DND-41 (cell line): ENCODE measurements around the gene CHMP2A.

Experiments used
- ATAC-seq: fragments of 200-7000 bp; cut with Tn5 transposase; 3 replicates; pipeline ENCODE4 v1.9.1; 2021; ENCODE audit warnings: low read depth; ENCODE audit not compliant: insufficient read depth
- DNase-seq: peaks from one replicate; pipeline ENCODE4 v3.0.0-alpha.2; 2020
- H2AFZ ChIP-seq: 2 replicates; pipeline ENCODE4 v1.6.0; 2012; ENCODE audit warnings: low read depth, low read length
- H3K27ac ChIP-seq: 2 replicates; pipeline ENCODE4 v1.5.1; 2012; ENCODE audit warnings: low read length, inconsistent platforms
- H3K27me3 ChIP-seq: fragments of 200-600 bp; sonication (generic); 2 replicates; pipeline ENCODE4 v1.6.0; 2012; ENCODE audit warnings: low read length, mild to moderate bottlenecking, inconsistent platforms; ENCODE audit not compliant: insufficient read depth, poor library complexity
- H3K36me3 ChIP-seq: 2 replicates; pipeline ENCODE4 v1.5.1; 2012; ENCODE audit warnings: low read length, inconsistent platforms; ENCODE audit not compliant: insufficient read depth
- H3K4me1 ChIP-seq: 2 replicates; pipeline ENCODE4 v1.5.1; 2012; ENCODE audit warnings: mild to moderate bottlenecking, low read length; ENCODE audit not compliant: insufficient read depth
- H3K4me2 ChIP-seq: 2 replicates; pipeline ENCODE4 v1.6.0; 2012; ENCODE audit warnings: mild to moderate bottlenecking, moderate library complexity, low read length, inconsistent platforms; ENCODE audit not compliant: insufficient read depth
- H3K4me3 ChIP-seq, 2 experiments: fragments of 200-600 bp in 1 of 2; shearing (Covaris generic) in 1 of 2; 2 replicates each; pipeline ENCODE4 v1.5.1; 2012 to 2016; ENCODE audit warnings: inconsistent platforms in 2 of 2, low read length in 2 of 2, mild to moderate bottlenecking in 2 of 2, low read depth in 1 of 2, moderate library complexity in 1 of 2
- H3K79me2 ChIP-seq: 2 replicates; pipeline ENCODE4 v1.6.0; 2012; ENCODE audit warnings: low read length, inconsistent platforms; ENCODE audit not compliant: insufficient read depth
- H3K9ac ChIP-seq: 2 replicates; pipeline ENCODE4 v1.6.0; 2012; ENCODE audit warnings: low read depth, mild to moderate bottlenecking, inconsistent platforms, low read length, moderate library complexity
- H3K9me3 ChIP-seq: 2 replicates; pipeline ENCODE4 v1.5.1; 2012; ENCODE audit warnings: low read length, moderate library complexity, mild to moderate bottlenecking, inconsistent platforms; ENCODE audit not compliant: insufficient read depth, severe bottlenecking
- H4K20me1 ChIP-seq: 2 replicates; pipeline ENCODE4 v1.6.0; 2012; ENCODE audit warnings: low read length; ENCODE audit not compliant: insufficient read depth
- CTCF ChIP-seq: IDR thresholded peaks from 2 replicates; pipeline ENCODE4 v1.5.1; 2012; ENCODE audit warnings: borderline replicate concordance, low read length, moderate library complexity, mild to moderate bottlenecking; ENCODE audit not compliant: poor library complexity, severe bottlenecking; ENCODE audit errors: extremely low read depth
- EZH2 ChIP-seq: IDR thresholded peaks from 3 replicates; pipeline ENCODE4 v1.6.1; 2012; ENCODE audit warnings: borderline replicate concordance, low read depth, mild to moderate bottlenecking, moderate library complexity, low read length, inconsistent platforms; ENCODE audit not compliant: severe bottlenecking

CHMP2A gene

GRCh38 chr19:58515259-58515658 is 39.6 kb downstream of the CHMP2A start:
- Histone ChIP-seq H2AFZ (no peak overlapping the region), H4K20me1 (peaks cover 21% of the 10 kb centered on the region), H3K36me3 (peaks cover 29% of the 10 kb centered on the region), H3K4me2 (peak overlapping the region; percentile 98), H3K9ac (peak overlapping the region; percentile 79), H3K9me3 (no peaks in the 10 kb centered on the region), H3K79me2 (peaks cover 58% of the 10 kb centered on the region), H3K4me3 (0 out of 4 replicates have a peak overlapping the region, but pooled peaks of 1 of the 2 experiments have one; percentile 39), H3K4me1 (peaks cover 58% of the 10 kb centered on the region), H3K27ac (0 out of 2 replicates have a peak overlapping the region, but pooled peaks have one; percentile 25), H3K27me3 (no peaks in the 10 kb centered on the region)
- ATAC-seq, result no peak
- no peak for DNase-seq
- TF ChIP-seq CTCF (no peak), EZH2 (no peak)

- Histone ChIP-seq H3K4me3 (peak overlapping the region; percentile 56 to 94; a peak in 3 of 4 replicates), H3K4me2 (peak overlapping the region; percentile 98), H3K36me3 (peaks cover 29% of the 10 kb centered on the region), H4K20me1 (peaks cover 21% of the 10 kb centered on the region), H3K79me2 (peaks cover 54% of the 10 kb centered on the region), H3K27me3 (no peaks in the 10 kb centered on the region), H2AFZ (peak overlapping the region; percentile 9; the same call in 1 of the 2 replicates), H3K4me1 (peaks cover 55% of the 10 kb centered on the region), H3K27ac (peak overlapping the region; percentile 91), H3K9ac (peak overlapping the region; percentile 79), H3K9me3 (no peaks in the 10 kb centered on the region)
- DNase-seq (no peak), ATAC-seq (no peak)
- TF ChIP-seq CTCF, result no peak
- no peak for TF ChIP-seq EZH2
These were observed 40.3 kb downstream of the CHMP2A start for GRCh38 chr19:58514564-58515022.

GRCh38 chr19:58513694-58514563 is 41.0 kb downstream of the CHMP2A start:
- H2AFZ ChIP-seq, result peak overlapping the region; percentile 69
- DNase-seq (peak; percentile 96), ATAC-seq (peak; percentile 88)
- peak overlapping the region; percentile 79 for H3K9ac ChIP-seq
- H3K36me3 ChIP-seq, result peaks cover 29% of the 10 kb centered on the region
- H3K4me1 ChIP-seq, result peaks cover 55% of the 10 kb centered on the region
- H3K4me2 ChIP-seq, result peak overlapping the region; percentile 98
- TF ChIP-seq EZH2, result no peak
- TF ChIP-seq CTCF, result peak; percentile 99
- H3K9me3 ChIP-seq, result no peaks in the 10 kb centered on the region
- H3K4me3 ChIP-seq, result peak overlapping the region; percentile 56 to 94; a peak in 3 of 4 replicates
- peak overlapping the region; percentile 91 for H3K27ac ChIP-seq
- H3K27me3 ChIP-seq, result no peaks in the 10 kb centered on the region
- peaks cover 21% of the 10 kb centered on the region for H4K20me1 ChIP-seq
- peaks cover 48% of the 10 kb centered on the region for H3K79me2 ChIP-seq
